Epithelial cell of proximal tubule (primary cell): ENCODE measurements around the gene MPPED2. TPM values are rescaled to one million over a fixed set of nuclear protein-coding genes. Genes with fewer than 3 reads are reported as not detected.

ENCODE experiments used
- DNase-seq: peaks from one replicate; pipeline ENCODE4 v3.0.0-alpha.2; 2011; ENCODE audit warnings: low read depth
- H3K4me3 ChIP-seq: 2 replicates; pipeline ENCODE4 v1.5.1; 2011; ENCODE audit warnings: low read depth, mild to moderate bottlenecking, low read length
- total RNA-seq: library from RNA; depleted of rRNA; stranded (reverse); fragments of >200 nt; gene quantifications from 2 replicates; pipeline ENCODE4 v1.2.3, GENCODE V29; 2015
- TF ChIP-seq, protein P1 (sequence below): conservative IDR thresholded peaks from 2 replicates; pipeline ENCODE4 v1.5.1; 2012; ENCODE audit warnings: low read depth, mild to moderate bottlenecking, low read length

MPPED2 gene
- total RNA-seq, 1 donor from 2014 or later: 0.17 TPM

DNA sequence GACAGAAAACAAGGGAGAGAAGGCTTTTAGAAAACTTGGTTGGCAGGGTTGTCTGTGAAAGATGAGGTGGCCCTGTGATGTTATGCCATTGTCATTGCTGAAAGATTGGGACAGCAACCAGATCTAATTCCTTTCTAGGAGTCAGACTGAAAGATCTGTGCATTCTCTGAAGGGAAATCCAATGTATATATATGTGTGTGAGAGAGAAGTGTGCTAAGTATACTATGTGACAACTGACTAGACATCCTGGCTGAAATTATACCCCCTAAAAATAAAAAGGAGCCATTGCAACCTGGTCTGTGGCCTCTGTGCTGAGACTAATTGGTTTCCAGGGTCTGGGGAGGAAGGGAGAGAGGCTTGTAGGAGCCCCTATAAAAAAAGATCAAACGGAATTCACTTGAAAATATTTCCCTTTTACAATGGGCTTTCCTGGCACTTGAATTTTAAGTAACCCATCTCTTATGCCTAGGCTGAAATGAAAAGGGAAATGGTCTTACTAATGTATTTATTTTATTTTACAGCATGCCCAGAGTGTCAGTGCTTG, 1.2 kb upstream of the MPPED2 start:
- H3K4me3 ChIP-seq: no peak overlapping the region
- DNase-seq: no peak
- TF ChIP-seq, protein P1, sequence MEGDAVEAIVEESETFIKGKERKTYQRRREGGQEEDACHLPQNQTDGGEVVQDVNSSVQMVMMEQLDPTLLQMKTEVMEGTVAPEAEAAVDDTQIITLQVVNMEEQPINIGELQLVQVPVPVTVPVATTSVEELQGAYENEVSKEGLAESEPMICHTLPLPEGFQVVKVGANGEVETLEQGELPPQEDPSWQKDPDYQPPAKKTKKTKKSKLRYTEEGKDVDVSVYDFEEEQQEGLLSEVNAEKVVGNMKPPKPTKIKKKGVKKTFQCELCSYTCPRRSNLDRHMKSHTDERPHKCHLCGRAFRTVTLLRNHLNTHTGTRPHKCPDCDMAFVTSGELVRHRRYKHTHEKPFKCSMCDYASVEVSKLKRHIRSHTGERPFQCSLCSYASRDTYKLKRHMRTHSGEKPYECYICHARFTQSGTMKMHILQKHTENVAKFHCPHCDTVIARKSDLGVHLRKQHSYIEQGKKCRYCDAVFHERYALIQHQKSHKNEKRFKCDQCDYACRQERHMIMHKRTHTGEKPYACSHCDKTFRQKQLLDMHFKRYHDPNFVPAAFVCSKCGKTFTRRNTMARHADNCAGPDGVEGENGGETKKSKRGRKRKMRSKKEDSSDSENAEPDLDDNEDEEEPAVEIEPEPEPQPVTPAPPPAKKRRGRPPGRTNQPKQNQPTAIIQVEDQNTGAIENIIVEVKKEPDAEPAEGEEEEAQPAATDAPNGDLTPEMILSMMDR: no peak

DNA sequence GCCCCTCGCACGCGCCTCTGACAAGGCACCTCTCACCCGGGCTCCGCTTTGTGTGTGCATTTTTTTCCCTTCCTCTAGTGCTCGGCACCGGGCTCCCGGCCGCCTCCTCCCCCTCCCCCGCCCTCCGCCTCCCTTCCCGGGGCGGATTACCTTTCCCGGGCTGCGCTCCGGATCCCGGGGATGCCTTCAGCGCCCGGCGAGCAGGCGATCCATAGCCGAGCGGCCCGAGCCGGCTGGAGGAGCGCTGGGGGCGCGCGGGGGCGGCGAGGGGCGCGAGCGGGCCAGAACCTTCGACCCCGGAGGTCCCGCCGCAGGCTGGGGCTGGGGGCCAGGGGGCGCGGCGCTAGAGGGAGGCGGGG, 282 bp downstream of the MPPED2 start:
- DNase-seq: no peak
- TF ChIP-seq, protein P1: no peak
- H3K4me3 ChIP-seq: peak overlapping the region; percentile 58

DNA sequence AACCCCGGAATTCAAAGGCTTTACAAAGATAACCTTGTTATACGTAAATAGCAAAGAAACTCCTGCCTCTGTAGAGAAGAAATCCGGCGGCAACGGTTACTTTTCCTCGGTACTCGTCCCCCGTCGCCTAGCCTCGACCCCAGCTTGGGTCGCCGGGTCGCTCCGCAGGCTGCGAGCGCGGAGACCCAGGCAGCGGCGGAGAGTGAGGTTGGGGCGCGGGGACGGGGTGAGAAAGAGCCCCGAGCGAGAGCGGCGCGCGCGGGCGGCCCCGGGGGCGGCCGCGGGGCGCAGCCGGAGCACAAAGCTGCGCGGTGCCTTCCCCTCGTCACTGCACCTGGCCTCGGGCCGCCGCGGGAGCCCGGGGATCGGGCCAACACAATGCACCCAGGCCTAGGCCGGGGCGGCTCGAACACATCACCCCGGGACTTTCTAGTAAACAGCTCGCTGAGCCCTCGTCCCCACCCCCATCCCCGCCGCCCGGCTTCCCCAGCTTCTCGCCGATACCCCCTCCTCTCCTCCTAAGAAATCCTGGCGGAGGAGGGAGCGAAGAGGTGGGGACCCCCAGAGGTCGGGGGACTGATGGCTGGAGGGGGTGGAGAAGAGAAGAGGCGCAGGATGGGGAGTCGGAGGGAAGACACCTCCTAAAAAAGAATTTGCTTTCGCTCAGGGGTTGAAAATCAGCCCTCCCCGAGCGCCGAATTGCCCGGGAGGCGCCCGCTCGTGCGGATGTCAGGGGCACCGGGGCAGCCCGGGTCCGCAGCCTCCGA, 845 bp downstream of the MPPED2 start:
- DNase-seq: no peak
- H3K4me3 ChIP-seq: peak overlapping the region; percentile 58
- TF ChIP-seq, protein P1: no peak

DNA sequence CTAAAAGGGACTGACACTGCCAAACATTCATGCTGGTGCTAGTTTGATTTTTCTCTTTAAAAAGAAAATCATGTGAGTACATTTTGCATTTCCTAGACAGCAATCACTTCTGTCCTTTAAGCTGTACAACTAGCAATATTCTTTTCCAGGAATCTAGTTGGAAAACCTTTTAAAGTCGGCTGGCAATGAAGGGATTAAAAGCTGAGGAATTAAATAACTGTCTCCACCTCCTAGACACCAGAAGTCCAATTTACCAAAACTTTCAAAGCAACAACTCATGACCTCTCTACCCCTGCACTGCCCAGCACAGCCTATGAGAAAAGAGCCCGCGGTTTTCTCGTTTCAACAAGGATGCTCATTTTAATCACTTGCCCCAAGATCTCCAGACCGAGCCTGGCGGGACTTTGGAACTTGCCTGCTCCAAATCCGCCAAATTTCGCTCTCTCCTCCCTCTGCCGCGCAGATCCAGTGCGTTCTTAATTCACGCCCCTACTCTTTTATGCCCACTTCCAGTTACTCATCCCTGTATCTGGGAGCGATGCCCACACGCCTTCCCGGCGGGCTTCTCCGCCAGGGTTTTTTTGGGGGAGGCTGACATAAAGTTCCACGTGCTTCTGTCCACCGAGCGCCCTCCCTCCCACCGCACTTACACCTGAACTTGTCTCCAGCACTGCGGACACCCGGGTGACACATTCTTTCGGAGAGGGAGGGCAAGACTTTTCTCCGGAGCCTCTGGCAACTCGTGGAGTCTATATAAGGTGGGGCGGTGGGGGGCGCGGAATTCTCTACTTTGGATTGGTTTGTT, 2.5 kb downstream of the MPPED2 start:
- no peak overlapping the region for H3K4me3 ChIP-seq
- TF ChIP-seq, protein P1: no peak
- no peak for DNase-seq

DNA sequence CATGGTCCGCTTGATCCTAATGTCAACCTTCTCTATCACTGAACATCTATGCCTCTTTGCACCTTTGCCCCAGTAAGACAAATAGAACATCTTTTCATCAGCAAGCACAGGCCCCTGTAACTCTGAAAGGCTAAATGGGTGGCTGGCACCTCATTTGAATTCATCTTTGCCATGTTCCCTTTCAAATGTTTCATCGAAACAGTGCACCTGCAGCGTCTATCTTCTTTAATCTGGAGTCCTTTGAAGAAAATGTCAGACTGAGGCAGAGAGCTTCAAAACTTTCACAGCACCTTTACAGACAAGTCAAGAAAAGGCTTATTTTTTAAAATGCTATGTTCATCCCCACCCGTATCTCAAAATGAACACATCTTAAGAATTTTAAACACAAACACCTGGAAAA, 3.4 kb downstream of the MPPED2 start:
- no peak overlapping the region for H3K4me3 ChIP-seq
- TF ChIP-seq, protein P1: no peak
- no peak for DNase-seq

DNA sequence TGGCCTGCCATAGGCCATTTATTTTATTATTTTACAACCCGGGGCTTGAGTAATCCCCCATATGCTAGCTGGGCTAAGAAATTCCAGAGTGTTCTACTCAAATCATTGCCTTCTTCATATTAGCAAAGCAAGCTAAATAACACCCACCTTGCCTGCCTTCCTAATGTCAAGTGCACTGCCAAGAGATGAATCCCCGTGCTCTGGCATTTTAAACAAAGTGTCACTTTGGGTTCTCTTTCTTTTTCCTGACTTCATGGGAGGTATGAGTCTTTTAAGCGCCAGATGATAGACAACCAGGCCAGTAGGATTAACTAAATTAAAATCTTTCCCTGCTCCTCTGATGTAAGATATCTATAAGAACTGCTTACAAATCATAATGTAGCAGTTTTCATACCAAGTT, 4.5 kb downstream of the MPPED2 start:
- no peak overlapping the region for H3K4me3 ChIP-seq
- DNase-seq: no peak
- TF ChIP-seq, protein P1: no peak
